NCI-H1048 (cell line): Measurements from ENCODE around the gene MYD88.
"Not testable (repeated sequence)": the region's sequence is repeated elsewhere in the genome, so short reads cannot be mapped to it uniquely, and the experiment has no call there.

ENCODE experiments used
- DNase-seq: peaks from one replicate; lab custom pipeline; 2025; lab: John Stamatoyannopoulos, UW

The MYD88 gene

DNA sequence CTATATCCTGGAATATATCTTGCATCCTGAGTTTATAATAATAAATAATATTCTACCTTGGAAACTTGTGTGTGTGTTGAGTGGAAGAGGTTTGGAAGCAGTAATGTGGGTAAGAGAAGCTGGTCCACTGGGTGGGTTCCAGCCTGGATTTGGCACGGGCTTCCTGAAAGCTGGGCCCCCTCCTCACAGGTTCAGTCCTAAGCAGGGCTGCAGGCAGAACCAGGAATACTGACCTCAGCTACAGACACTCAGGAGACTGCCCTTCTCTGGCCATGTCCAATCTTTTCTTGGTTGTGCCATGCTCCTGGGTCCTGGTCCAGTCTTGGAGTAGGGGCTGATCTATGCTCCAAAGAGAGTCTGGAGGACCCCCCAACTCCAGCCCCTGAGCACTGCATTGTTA is 4.5 kb downstream of the MYD88 start:
- no peak for DNase-seq

DNA sequence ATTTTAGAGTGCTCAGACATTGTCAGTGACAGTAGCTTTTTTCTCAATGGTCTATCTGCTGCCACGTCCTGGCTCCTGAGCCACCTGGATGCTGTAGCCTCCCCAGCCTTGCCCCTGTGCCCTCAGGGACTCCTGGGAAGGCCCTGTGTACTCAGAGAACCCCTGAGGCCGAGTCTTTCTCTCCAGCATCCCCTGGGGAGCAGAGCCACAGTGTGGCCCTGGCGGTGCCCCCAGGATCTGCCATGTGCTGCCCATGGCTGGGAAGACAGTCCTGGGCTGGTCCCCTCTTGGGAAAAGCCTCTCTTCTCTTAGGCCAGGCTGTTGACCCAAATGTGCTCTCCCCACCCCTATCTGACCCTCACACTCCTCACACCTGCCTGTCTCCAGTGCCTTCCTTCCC is 5.0 kb downstream of the MYD88 start:
- DNase-seq = no peak

- no peak for DNase-seq
Measured at GRCh38 chr3:38146504-38146903, 8.0 kb downstream of the MYD88 start.

DNA sequence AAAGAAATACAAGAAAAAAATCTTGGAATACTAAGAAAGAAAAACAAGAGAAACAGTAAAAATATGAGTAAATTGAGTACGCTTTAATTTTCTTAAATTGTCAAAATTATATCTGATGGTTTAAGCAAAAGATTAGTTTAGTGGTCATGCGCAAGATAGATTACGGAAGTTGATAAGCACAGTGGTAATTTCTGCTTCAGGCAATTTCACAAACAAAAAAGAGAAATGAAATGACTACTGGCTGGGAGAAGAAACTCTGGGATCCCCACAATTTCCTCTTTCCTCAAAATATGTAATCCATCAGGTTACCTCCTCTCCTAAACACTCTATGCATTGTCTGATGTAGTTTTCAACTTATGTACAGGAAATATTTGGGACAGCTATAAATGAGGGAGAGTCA is 9.0 kb downstream of the MYD88 start:
- no peak for DNase-seq

DNA sequence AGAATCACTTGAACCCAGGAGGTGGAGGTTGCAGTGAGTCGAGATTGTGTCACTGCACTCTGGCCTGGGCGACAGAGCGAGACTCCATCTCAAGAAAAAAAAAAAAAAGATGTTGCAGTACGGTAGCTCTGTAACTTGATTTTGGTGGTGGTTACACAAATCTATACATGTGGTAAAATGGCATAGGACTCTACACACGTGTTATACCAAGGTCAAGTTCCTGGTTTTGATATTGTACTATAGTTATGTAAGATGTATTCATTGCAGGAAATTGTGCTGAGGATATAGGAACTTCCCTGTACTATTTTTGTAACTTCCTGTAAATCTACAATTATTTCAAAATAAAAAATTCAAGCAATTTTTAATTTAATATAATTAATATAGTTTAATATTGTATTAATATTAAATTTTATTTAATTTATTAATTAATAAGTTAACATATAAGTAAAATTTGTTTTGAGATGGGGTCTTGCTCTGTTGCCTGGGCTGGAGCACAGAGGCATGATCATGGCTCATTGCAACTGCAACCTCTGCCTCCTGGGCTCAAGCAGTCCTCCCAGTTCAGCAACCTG is 9.9 kb downstream of the MYD88 start:
- DNase-seq = no peak

DNA sequence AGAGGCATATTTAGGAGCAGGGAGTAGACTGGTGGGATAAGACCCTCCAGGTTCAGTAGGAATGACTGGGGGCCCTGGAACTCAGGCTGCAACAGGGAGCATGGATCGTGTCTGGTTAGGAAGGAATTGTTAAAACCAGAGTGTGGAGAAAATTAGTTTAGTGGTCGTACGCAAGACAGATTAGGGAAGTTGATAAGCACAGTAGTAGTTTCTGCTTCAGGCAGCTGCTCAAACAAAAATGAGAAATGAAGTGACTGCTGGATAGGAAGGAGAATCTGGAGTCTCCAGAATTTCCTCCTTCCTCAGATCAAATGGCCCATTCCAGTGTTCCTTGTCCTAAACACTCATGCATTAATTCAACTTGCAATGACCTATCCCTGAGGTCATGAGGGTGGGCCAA is 11.2 kb downstream of the MYD88 start:
- DNase-seq = no peak

GRCh38 chr3:38150780-38151528 is 12.5 kb downstream of the MYD88 start:
- DNase-seq = no peak

DNA sequence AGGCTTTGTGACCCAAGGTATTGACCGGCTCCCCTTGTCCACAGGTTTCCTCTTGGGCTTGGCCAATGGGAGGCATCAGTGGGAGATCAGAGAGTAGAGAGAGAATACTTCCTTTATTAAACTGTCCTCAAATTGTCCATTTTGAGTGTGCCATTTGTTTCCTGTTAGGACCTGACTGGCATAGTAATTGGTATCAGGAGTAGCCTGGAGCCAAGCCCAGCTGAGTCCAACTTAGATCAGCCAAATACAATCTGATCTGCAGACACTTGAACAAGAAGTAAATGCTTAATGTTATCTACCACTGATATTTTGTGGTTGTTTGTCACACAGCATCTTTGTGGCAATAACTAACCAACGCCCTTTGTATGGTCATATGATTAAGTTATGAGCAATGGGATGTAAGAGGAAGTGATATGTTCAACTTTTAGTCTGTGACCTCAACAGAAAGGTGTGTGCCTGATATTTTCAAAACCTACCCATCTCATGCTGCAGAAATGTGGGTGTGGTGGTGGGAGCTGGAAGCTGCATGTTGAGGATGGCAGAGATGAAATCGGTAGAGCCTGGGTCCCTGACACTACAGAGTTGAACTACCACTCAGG is 13.3 kb downstream of the MYD88 start:
- DNase-seq = no peak

DNA sequence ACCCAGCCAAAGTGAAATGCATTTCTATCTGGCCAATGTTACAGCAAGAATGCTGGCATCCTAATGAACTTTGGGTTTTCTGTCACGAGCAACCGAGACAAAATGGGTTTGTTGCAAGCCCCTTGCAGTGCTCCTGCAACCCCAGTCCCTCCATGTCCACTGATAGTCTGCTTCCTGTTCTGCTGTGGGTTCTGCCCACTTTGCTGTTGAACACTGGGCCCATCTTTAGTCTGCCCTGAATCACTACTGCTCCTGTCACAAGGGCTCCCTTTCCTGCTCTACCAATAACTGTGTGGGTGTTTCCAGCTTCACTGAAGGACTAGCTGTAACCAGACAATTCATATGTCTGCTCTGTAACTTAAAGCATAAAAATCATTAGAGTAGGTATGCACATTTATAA is 14.1 kb downstream of the MYD88 start:
- no peak for DNase-seq

GRCh38 chr3:38153221-38153620 is 14.8 kb downstream of the MYD88 start:
- no peak for DNase-seq

GRCh38 chr3:38154033-38154494 is 15.6 kb downstream of the MYD88 start:
- DNase-seq = no peak

DNA sequence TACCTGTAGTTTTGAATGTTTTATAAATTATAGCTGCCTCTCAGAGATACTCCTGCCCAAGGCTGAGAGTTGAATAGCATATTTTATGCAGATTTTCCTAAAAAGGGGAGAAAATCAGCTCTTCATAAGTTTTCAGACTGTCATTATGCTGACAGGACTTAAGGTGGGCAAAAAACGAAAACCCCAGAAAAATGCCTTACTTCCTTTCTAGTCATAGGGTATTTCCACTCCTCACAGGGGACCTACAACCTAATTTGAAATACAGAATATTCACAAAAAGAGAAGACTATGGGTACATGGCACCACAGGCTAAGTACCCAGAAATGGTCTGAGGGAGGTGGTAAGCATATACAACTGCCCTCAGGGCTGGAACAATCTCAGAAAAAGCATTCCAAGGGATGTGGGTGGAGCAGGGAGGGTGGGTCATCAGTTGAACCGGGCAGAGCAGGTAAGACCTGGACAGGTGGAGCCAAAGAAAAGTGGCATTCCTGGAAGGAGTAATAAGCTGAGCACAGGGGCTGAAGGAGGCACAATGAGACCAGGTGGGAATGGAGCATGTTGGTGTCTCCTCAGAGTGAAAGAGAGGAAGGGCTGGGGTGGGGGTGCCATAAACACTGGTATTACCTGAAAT is 16.3 kb downstream of the MYD88 start:
- no peak for DNase-seq

DNA sequence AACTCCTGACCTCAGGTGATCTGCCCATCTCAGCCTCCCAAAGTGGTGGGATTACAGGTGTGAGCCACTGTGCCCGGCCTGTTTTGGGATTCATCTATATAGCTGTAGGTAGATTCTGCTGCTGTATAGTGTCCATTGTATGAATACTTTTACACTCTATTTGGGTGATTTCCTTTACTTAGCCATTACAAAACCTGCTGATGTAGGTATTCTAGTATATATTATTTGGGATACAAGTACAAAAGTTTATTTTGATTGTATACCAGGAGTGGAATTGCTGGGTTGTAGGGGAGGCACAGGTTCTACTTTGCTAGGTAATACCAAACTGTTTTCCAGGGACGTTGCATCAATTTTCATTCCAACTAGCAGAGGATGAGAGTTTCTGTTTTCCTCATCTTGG is 17.4 kb downstream of the MYD88 start:
- DNase-seq = no peak

- no peak for DNase-seq
Measured at GRCh38 chr3:38157117-38157516, 18.7 kb downstream of the MYD88 start.

GRCh38 chr3:38157595-38157994 is 19.1 kb downstream of the MYD88 start:
- no peak for DNase-seq

- no peak for DNase-seq
Measured at GRCh38 chr3:38158472-38158871, 20.0 kb downstream of the MYD88 start.

- not testable (repeated sequence) for DNase-seq
Measured at GRCh38 chr3:38160704-38161103, 22.2 kb downstream of the MYD88 start.

DNA sequence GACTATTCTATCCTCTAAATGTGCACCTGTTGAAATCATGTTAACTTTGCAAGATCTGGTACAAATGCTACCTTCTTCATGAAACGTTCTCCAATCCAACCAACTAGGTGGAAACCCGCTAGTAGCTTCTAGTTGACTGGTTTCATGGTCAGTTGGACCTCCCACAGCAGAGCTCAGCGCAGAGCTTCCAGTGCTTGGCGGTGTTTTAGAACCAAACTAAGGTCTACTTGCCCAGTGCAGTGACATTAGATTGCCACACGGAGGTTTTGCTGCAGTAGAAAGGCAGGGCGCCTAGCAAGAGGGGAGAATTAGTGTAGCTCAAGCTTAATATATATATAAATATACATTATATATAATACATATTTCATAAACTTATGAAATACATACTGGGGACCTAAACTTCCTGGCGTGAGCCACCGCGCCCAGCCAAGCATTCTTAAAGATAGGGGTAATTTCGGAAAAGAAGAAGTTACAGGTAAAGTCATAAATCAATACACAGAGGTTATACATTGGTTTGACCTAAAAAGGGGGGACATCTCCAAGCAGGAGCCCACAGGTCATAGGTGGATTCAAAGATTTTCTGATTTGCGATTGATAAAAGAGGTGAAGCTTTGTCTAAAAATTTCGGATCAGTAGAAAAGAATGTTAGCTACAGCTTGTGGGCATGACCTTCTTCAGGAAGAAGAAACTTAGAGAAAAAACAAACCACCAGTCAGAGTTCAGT is 24.8 kb downstream of the MYD88 start:
- DNase-seq = no peak

GRCh38 chr3:38163841-38164642 is 25.6 kb downstream of the MYD88 start:
- no peak for DNase-seq

DNA sequence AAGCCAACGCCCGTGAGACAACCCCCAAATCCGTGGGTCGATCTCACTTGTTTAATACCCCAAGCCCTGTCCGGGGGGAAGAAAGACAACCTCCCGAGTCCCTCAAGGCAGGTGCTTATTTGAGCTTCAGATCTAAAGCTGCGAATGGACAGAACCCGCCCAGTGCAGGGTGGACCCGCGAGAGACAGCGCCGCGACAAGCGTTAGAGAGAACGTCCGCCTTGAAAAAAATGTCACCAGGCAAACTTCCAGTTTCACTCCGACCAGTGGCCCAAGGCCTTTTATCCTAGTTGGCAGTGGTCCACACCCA is 26.1 kb downstream of the MYD88 start:
- no peak for DNase-seq

DNA sequence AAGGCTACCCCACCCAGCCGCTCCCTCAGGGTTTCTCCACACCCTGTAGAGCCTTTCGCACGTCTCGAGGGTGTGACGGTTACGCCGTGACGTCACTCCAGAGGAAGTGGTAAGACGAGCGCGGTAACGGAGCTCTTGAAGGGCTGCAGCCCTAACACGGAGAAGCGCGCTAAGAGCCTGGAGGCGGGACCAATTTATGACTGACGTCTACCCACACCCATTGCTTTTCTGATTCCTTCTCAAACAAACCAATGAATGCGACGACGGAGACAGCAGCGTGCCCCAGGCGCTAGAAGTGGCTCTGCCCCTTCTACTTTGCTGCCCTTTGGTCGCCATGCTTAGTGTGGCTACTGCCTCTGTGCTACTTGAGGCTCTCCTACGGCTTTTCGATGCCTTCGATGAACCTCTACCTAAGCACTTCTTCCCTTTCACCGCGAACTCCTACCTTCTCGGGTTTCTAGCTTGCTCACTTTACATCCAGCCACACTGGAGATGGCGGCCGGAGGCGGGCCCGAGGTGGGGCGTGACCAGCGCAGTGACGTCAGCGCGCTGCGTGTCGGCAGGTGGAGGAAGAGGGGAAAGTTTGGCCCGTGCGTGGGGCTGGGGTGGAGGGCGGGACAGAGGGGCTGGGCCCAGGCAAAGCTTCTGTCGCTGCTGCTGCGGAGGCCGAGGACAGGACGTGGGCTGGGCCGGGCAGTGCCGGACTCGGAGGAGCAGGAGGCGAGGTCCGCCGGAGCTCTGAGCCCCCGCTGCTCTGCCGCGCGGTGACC is 26.7 kb downstream of the MYD88 start, which contains the start of gene OXSR1:
TSS of gene OXSR1 (plus strand) at position 586 of the 770 bp plus-strand sequence. CDS start 340 bp downstream, outside the sequence.
- DNase-seq = peak; percentile 98
